Adrenal gland (tissue), 12 donors: Measurements from ENCODE around the gene DUSP14. TPM values are rescaled to one million over a fixed set of nuclear protein-coding genes. Genes with fewer than 3 reads are reported as not detected.

Experiments
- DNase-seq, 7 donors: peaks; one replicate each; pipeline ENCODE4 v3.0.0-alpha.2; 2019 to 2020
- H3K27ac ChIP-seq, 5 donors: fragments of 200-600 bp; sonication (generic) in 4 of 5; 1 replicate in 3 of 5; 2 replicates in 2 of 5; pipeline versions ENCODE4 v1.5.1 to v1.8.0; 2016 to 2020; ENCODE audit warnings: mild to moderate bottlenecking in 1 of 5
- H3K27me3 ChIP-seq: fragments of 200-600 bp; 2 replicates; pipeline ENCODE4 v1.8.0; 2021
- H3K36me3 ChIP-seq, 2 donors: fragments of 200-600 bp; replicated peaks in 1 of 2; 1 replicate in 1 of 2; 2 replicates in 1 of 2; pipeline versions ENCODE4 v1.5.1 to v1.8.0; 2018 to 2022
- H3K4me1 ChIP-seq, 2 donors: fragments of 200-600 bp; replicated peaks in 1 of 2; 1 replicate in 1 of 2; 2 replicates in 1 of 2; pipeline versions ENCODE4 v1.5.1 to v1.8.0; 2018 to 2021
- H3K4me3 ChIP-seq, 4 donors: fragments of 200-600 bp; sonication (generic) in 3 of 4; one replicate each; pipeline ENCODE4 v1.5.1; 2016 to 2018
- H3K9me3 ChIP-seq, 3 donors: fragments of 200-600 bp; sonication (generic) in 1 of 3; replicated peaks in 1 of 3; 1 replicate in 2 of 3; 2 replicates in 1 of 3; pipeline versions ENCODE4 v1.5.1 to v1.8.0; 2016 to 2021
- POLR2A ChIP-seq, 2 donors: fragments of 450-650 bp; IDR thresholded peaks; one replicate each; pipeline ENCODE4 v1.6.1; 2017; ENCODE audit warnings: antibody characterized with exemption in 2 of 2, mild to moderate bottlenecking in 2 of 2, moderate library complexity in 1 of 2
- WGBS, 4 donors: extraction: QIAGEN DNeasy Blood & Tissue Kit in 2 of 4; methylation state at CpG; one replicate each; pipeline versions ENCODE4 v1.1.5 to v1.1.7; 2013 to 2017; 5-methylcytosine and 5-hydroxymethylcytosine counted together
- intact Hi-C, 2 donors: fragments of 100-400 bp; cut with DNase I; formaldehyde crosslinking; loops; one replicate each; pipeline versions ENCODE4 v1.14.1 to v1.15.0; 2022 to 2023
- polyA plus RNA-seq, 3 donors: library from polyadenylated mRNA; stranded (reverse); fragments of 200-250 nt in 2 of 3; fragments of 350-450 nt in 1 of 3; fragmentation: Illumina TruSeq in 1 of 3; extraction: RNeasy Lipid Tissue Mini Kit (QIAGEN cat#74804) in 1 of 3; gene quantifications; one replicate each; pipeline ENCODE4 v1.2.3, GENCODE V29; 2013 to 2014
- total RNA-seq, 9 donors: library from RNA; depleted of rRNA in 4 of 9; stranded (reverse); fragments of >200 nt in 4 of 9; fragments of 120-200 nt in 1 of 9; fragmentation: NEBNext Ultra II Directional in 1 of 9; extraction: Animal tissue kit (Norgen Biotek cat#: 25700) in 1 of 9; gene quantifications; one replicate each; pipeline versions ENCODE4 v1.1.0 to v1.2.4, GENCODE V29; 2013 to 2023
- TF ChIP-seq, protein P1 (sequence below), 6 experiments: fragments of 450-650 bp in 4 of 6; fragments of 200-600 bp in 2 of 6; sonication (generic) in 1 of 6; IDR thresholded peaks; 1 replicate in 5 of 6; 2 replicates in 1 of 6; pipeline versions ENCODE4 v1.5.1 to v1.8.0; 2016 to 2021; ENCODE audit warnings: antibody characterized with exemption in 6 of 6, mild to moderate bottlenecking in 2 of 6, moderate library complexity in 1 of 6
- donor health status: healthy with polysubstance abuse.
- donor health status: Bipolar disorder and iron deficiency.
- donor health status: DM: yes; HTN: yes; CAD: no.
- donor health status: DM: no; HTN: no; CAD: no.
- donor health status: DM: no; HTN: no; CAD: no.
- donor health status: DM: yes; HTN: yes; CAD: no.

The DUSP14 gene
- total and polyA plus RNA-seq, 12 donors, result 7.2 to 66.2 (median 22.4) TPM

DNA sequence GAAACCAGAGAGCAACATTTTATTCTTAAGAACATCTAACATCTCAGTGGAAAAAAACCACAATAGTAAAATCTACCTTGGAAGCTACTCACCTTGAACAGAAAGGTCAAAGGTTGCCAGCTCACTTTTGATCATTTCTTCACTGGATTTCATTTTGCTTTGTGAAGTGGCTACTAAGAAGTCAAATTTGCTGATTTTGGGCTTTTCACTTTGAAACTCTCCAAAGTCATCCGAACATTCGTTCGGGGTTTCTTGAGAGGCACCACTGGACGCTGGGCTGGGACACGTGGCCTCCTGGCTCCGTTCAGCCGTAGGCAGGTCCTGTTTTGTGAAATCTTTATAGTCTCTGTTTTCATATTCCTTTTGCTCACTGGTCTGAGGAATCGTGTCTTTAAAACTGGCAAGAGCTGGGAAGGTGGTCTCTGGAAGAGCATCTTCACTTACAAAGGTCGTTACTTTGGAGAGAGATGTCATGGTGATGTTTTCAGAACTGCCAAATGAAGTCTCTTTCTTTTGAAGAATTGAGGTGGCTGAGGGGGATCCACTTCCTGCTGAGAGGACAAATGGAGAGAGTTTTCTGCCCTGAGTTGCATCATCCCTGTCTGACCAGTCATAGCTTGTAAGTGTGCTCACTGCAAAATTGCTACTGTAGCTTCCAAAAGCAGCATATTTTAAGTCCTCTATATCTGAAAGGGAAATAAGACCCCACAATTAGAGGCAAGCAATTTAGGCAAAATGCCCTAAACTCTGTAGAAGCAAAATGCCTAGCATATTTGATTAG is 52.4 kb downstream of the DUSP14 start:
- WGBS, 4 donors, result 84 to 92% (median 90%) methylated on average over 9 of the region's 9 CpGs
- intact Hi-C loops, result no loop called here
- Histone ChIP-seq H3K4me1 (peaks cover 0 to 5% of the 10 kb centered on the region in 2 donors), H3K27ac (no peak overlapping the region), H3K9me3 (no peaks in the 10 kb centered on the region), H3K36me3 (peaks cover 0 to 53% of the 10 kb centered on the region in 2 donors), H3K4me3 (no peak overlapping the region), H3K27me3 (no peaks in the 10 kb centered on the region)
- TF ChIP-seq, protein P1, sequence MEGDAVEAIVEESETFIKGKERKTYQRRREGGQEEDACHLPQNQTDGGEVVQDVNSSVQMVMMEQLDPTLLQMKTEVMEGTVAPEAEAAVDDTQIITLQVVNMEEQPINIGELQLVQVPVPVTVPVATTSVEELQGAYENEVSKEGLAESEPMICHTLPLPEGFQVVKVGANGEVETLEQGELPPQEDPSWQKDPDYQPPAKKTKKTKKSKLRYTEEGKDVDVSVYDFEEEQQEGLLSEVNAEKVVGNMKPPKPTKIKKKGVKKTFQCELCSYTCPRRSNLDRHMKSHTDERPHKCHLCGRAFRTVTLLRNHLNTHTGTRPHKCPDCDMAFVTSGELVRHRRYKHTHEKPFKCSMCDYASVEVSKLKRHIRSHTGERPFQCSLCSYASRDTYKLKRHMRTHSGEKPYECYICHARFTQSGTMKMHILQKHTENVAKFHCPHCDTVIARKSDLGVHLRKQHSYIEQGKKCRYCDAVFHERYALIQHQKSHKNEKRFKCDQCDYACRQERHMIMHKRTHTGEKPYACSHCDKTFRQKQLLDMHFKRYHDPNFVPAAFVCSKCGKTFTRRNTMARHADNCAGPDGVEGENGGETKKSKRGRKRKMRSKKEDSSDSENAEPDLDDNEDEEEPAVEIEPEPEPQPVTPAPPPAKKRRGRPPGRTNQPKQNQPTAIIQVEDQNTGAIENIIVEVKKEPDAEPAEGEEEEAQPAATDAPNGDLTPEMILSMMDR (IDR thresholded peaks at IDR 0.05), result no peak
- no peak for TF ChIP-seq POLR2A (IDR thresholded peaks at IDR 0.05)
- DNase-seq, result no peak

GRCh38 chr17:37543637-37544052 is 54.0 kb downstream of the DUSP14 start:
- WGBS, 4 donors, result 87 to 95% (median 93%) methylated on average over 2 of the region's 2 CpGs
- H3K4me3 ChIP-seq, result no peak overlapping the region
- H3K4me1 ChIP-seq, result peaks cover 0 to 9% of the 10 kb centered on the region in 2 donors
- no peaks in the 10 kb centered on the region for H3K27me3 ChIP-seq
- intact Hi-C loops, result no loop called here
- H3K27ac ChIP-seq, result no peak overlapping the region
- DNase-seq, result no peak
- TF ChIP-seq POLR2A (IDR thresholded peaks at IDR 0.05), result no peak
- TF ChIP-seq, protein P1 (IDR thresholded peaks at IDR 0.05), result no peak
- no peaks in the 10 kb centered on the region for H3K9me3 ChIP-seq
- peaks cover 0 to 37% of the 10 kb centered on the region in 2 donors for H3K36me3 ChIP-seq

- H3K4me3 ChIP-seq, result no peak overlapping the region
- no peak for DNase-seq
- no peak overlapping the region for H3K27ac ChIP-seq
- TF ChIP-seq, protein P1 (IDR thresholded peaks at IDR 0.05), result no peak
- no peak for TF ChIP-seq POLR2A (IDR thresholded peaks at IDR 0.05)
- H3K36me3 ChIP-seq, result peaks cover 0 to 19% of the 10 kb centered on the region in 2 donors
- peaks cover 0 to 12% of the 10 kb centered on the region in 2 donors for H3K4me1 ChIP-seq
- no peaks in the 10 kb centered on the region for H3K9me3 ChIP-seq
- intact Hi-C loops, result no loop called here
- H3K27me3 ChIP-seq, result no peaks in the 10 kb centered on the region
- 92 to 95% (median 93%) methylated on average over 2 of the region's 2 CpGs for WGBS, 4 donors
Measured at GRCh38 chr17:37545486-37545885, 55.8 kb downstream of the DUSP14 start.

DNA sequence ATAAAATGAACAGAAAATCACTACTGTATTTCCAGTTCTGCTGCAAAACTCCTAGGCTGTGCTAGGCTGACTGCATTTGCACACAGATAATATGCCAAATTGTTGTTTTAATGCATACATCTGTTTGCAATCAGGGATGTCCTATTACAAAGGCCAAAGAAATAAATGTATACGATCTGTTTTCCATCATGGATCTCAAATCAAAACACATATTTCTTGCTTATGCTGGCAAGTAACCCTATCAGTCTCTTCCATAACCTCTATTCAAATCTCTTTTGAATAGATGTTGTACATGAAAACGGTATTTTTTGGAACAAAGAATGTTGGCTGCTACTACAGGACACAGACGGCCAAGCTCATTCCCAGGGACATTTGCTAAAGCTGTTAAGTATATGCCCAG is 56.6 kb downstream of the DUSP14 start:
- H3K27ac ChIP-seq, result no peak overlapping the region
- no peak overlapping the region for H3K4me3 ChIP-seq
- H3K9me3 ChIP-seq, result no peaks in the 10 kb centered on the region
- peaks cover 0 to 11% of the 10 kb centered on the region in 2 donors for H3K36me3 ChIP-seq
- no peaks in the 10 kb centered on the region for H3K27me3 ChIP-seq
- intact Hi-C loops, result no loop called here
- peaks cover 0 to 15% of the 10 kb centered on the region in 2 donors for H3K4me1 ChIP-seq
- WGBS, 4 donors, result 70 to 76% (median 73%) methylated on average over 3 of the region's 3 CpGs
- no peak for DNase-seq
- TF ChIP-seq, protein P1 (IDR thresholded peaks at IDR 0.05), result no peak
- TF ChIP-seq POLR2A (IDR thresholded peaks at IDR 0.05), result no peak
